Esophagus muscularis mucosa (tissue), 4 donors: ENCODE data around the gene ZNF473. TPM values are rescaled to one million over a fixed set of nuclear protein-coding genes. Genes with fewer than 3 reads are reported as not detected.
A peak's percentile ranks its signal among the peaks of the same experiment; 100 is the strongest.

ENCODE experiments used
- DNase-seq: peaks from one replicate; pipeline ENCODE4 v3.0.0-alpha.2; 2017; ENCODE audit errors: extremely low spot score
- H3K27ac ChIP-seq, 4 donors: fragments of 200-600 bp; sonication (generic); replicated peaks in 1 of 4; 1 replicate in 3 of 4; 2 replicates in 1 of 4; pipeline ENCODE4 v1.5.1; 2016 to 2019; ENCODE audit warnings: mild to moderate bottlenecking in 1 of 4
- H3K27me3 ChIP-seq, 4 donors: fragments of 200-600 bp; sonication (generic); one replicate each; pipeline versions ENCODE4 v1.5.1 to v1.6.0; 2016 to 2019
- H3K36me3 ChIP-seq, 4 donors: fragments of 200-600 bp; sonication (generic); one replicate each; pipeline ENCODE4 v1.5.1; 2016 to 2019
- H3K4me1 ChIP-seq, 4 donors: fragments of 200-600 bp; sonication (generic); one replicate each; pipeline ENCODE4 v1.5.1; 2016 to 2019
- H3K4me3 ChIP-seq, 4 donors: fragments of 200-600 bp; sonication (generic); 1 replicate in 2 of 4; 2 replicates in 2 of 4; pipeline ENCODE4 v1.5.1; 2016 to 2019; ENCODE audit warnings: mild to moderate bottlenecking in 4 of 4, moderate library complexity in 1 of 4
- H3K9me3 ChIP-seq, 4 donors: fragments of 200-600 bp; sonication (generic); 1 replicate in 3 of 4; 2 replicates in 1 of 4; pipeline ENCODE4 v1.5.1; 2016 to 2019
- CTCF ChIP-seq, 3 experiments: fragments of 200-600 bp in 2 of 3; fragments of 450-650 bp in 1 of 3; sonication (generic) in 2 of 3; IDR thresholded peaks; one replicate each; pipeline ENCODE4 v1.5.1; 2017 to 2019; ENCODE audit warnings: antibody characterized with exemption in 3 of 3, mild to moderate bottlenecking in 2 of 3, moderate library complexity in 1 of 3
- EP300 ChIP-seq: sonication (generic); formaldehyde crosslinking; IDR thresholded peaks from one replicate; pipeline ENCODE4 v1.6.1; 2017; ENCODE audit warnings: antibody characterized with exemption
- POLR2A ChIP-seq: fragments of 450-650 bp; IDR thresholded peaks from one replicate; pipeline ENCODE4 v1.6.1; 2017; ENCODE audit warnings: antibody characterized with exemption, moderate library complexity, mild to moderate bottlenecking, low read depth
- POLR2AphosphoS5 ChIP-seq, 2 donors: sonication (generic); formaldehyde crosslinking; IDR thresholded peaks; one replicate each; pipeline ENCODE4 v1.6.1; 2017; ENCODE audit warnings: antibody characterized with exemption in 2 of 2
- WGBS: methylation state at CpG from one replicate; pipeline ENCODE4 v1.1.5; 2018; 5-methylcytosine and 5-hydroxymethylcytosine counted together
- intact Hi-C: fragments of 100-400 bp; cut with DNase I; formaldehyde crosslinking; loops from one replicate; pipeline ENCODE4 v1.15.1; 2023
- total RNA-seq, 4 donors: library from RNA; depleted of rRNA; stranded (reverse); fragments of >200 nt; gene quantifications; one replicate each; pipeline versions ENCODE4 v1.1.0 to v1.2.1, GENCODE V29; 2016

ZNF473 gene
- total RNA-seq, 4 donors from 2014 or later: 5.9 to 8.4 (median 7.3) TPM

DNA sequence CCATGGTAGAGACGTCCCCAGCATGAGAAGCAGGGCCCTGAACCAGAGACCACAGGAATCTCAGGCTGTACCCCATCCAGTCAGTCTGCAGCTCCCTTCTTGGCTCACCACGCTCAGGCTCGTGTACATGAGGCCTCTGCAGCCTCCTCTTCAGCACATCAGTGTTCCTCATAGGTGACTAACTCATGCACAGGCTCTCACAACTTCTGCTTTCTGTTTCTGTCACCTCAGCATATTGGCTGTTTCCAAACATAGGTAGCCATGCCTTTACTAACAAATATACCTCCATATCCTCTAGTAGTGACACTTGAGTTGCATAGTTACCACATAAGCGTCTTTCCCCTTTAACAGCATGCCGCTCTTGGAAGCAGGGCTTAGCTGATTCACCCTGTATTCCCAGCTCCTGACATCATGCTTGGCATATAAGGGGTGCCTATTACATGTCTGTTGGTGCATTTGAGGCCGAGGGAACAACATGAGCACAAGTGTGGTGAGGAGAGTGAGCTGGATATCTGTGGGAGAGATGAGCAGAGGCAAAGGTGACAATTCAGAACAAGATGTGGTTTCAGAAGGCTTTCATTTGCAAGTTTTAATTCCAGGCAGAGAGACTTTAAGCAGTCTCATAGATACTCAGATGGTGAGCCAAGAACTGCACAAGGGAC, 16.7 kb downstream of the ZNF473 start:
- TF ChIP-seq CTCF (IDR thresholded peaks at IDR 0.05): no peak
- no peak for TF ChIP-seq POLR2AphosphoS5 (IDR thresholded peaks at IDR 0.05)
- TF ChIP-seq EP300: no peak
- no peak for TF ChIP-seq POLR2A
- Histone ChIP-seq H3K4me1 (no peaks in the 10 kb centered on the region), H3K9me3 (peaks cover 0 to 35% (median 26%) of the 10 kb centered on the region in 4 donors), H3K4me3 (no peak overlapping the region), H3K27ac (no peak overlapping the region), H3K36me3 (peaks cover 76 to 97% (median 83%) of the 10 kb centered on the region in 4 donors), H3K27me3 (no peaks in the 10 kb centered on the region)
- intact Hi-C loops: no loop called here
- no peak for DNase-seq
- 97% methylated on average over 5 of the region's 6 CpGs for WGBS

DNA sequence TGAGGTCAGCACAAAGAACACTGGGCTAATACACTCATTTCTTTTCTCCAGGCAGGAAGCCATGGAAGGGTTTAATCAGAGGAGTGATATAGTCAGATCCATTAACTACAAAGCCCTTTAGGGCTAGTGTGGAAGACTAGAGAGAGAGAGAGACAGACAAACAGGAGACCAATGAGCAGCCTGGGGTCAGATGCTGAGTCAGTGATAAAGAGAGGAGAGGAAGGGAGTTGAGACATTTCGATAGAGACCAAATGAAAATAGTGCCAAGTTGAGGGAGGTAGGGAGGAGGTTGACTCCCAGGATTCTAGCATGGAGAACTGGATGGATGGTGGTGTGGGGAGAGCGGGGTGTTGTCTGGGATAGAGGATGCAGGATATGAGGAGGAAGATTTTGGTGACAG, 18.2 kb downstream of the ZNF473 start:
- Histone ChIP-seq H3K27me3 (no peaks in the 10 kb centered on the region), H3K27ac (no peak overlapping the region), H3K4me3 (no peak overlapping the region), H3K36me3 (peaks cover 71 to 93% (median 80%) of the 10 kb centered on the region in 4 donors), H3K4me1 (no peaks in the 10 kb centered on the region), H3K9me3 (peaks cover 0 to 35% (median 26%) of the 10 kb centered on the region in 4 donors)
- intact Hi-C loops: no loop called here
- no peak for DNase-seq
- 100% methylated on average over 2 of the region's 2 CpGs for WGBS
- TF ChIP-seq POLR2A (no peak), EP300 (no peak), POLR2AphosphoS5 (IDR thresholded peaks at IDR 0.05) (no peak), CTCF (IDR thresholded peaks at IDR 0.05) (no peak)

DNA sequence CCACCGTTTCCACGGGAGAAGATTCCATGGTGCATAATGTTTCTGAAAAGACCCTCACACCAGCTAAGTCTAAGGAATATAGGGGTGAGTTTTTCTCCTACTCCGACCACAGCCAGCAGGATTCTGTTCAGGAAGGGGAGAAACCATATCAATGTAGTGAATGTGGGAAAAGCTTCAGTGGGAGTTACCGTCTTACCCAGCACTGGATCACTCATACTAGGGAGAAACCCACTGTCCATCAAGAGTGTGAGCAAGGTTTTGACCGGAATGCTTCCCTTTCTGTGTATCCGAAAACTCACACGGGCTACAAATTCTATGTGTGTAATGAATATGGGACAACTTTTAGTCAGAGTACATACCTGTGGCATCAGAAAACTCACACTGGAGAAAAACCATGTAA, 19.1 kb downstream of the ZNF473 start:
- H3K9me3 ChIP-seq: peaks cover 0 to 35% (median 26%) of the 10 kb centered on the region in 4 donors
- 96% methylated on average over 7 of the region's 7 CpGs for WGBS
- no peak for DNase-seq
- H3K4me3 ChIP-seq: no peak overlapping the region
- intact Hi-C loops: no loop called here
- H3K27ac ChIP-seq: no peak overlapping the region
- TF ChIP-seq POLR2A (no peak), POLR2AphosphoS5 (IDR thresholded peaks at IDR 0.05) (no peak), EP300 (no peak), CTCF (IDR thresholded peaks at IDR 0.05) (no peak)
- H3K4me1 ChIP-seq: peaks cover 0 to 2% (median under 1%) of the 10 kb centered on the region in 4 donors
- peaks cover 62 to 84% (median 70%) of the 10 kb centered on the region in 4 donors for H3K36me3 ChIP-seq
- H3K27me3 ChIP-seq: no peaks in the 10 kb centered on the region

GRCh38 chr19:50046649-50047503, 21.1 kb downstream of the ZNF473 start:
- Histone ChIP-seq H3K27ac (no peak overlapping the region), H3K4me3 (no peak overlapping the region), H3K36me3 (peaks cover 44 to 64% (median 50%) of the 10 kb centered on the region in 4 donors), H3K27me3 (no peaks in the 10 kb centered on the region), H3K4me1 (peaks cover 10 to 18% (median 17%) of the 10 kb centered on the region in 4 donors), H3K9me3 (peaks cover 0 to 35% (median 26%) of the 10 kb centered on the region in 4 donors)
- TF ChIP-seq POLR2A (no peak), POLR2AphosphoS5 (IDR thresholded peaks at IDR 0.05) (no peak), EP300 (no peak), CTCF (IDR thresholded peaks at IDR 0.05) (peak; percentile 83 to 85 (median 83))
- DNase-seq: no peak
- WGBS: 55% methylated on average over 14 of the region's 14 CpGs
- intact Hi-C loops: no loop called here
